Activated naive CD8-positive, alpha-beta T cell (primary cell): ENCODE data around the gene KRTAP1-5.

Experiments
- H3K27ac Mint-ChIP-seq: one replicate; pipeline ENCODE4 v1.8.0; 2021; ENCODE audit warnings: mixed read lengths
- H3K27me3 Mint-ChIP-seq: one replicate; pipeline ENCODE4 v1.8.0; 2021; ENCODE audit warnings: mixed read lengths
- H3K36me3 Mint-ChIP-seq: one replicate; pipeline ENCODE4 v1.8.0; 2021; ENCODE audit warnings: mixed read lengths
- H3K4me1 Mint-ChIP-seq: one replicate; pipeline ENCODE4 v1.8.0; 2021; ENCODE audit warnings: low read depth, mixed read lengths
- H3K4me3 Mint-ChIP-seq: one replicate; pipeline ENCODE4 v1.8.0; 2021; ENCODE audit warnings: mild to moderate bottlenecking, mixed read lengths
- H3K9me3 Mint-ChIP-seq: one replicate; pipeline ENCODE4 v1.8.0; 2021; ENCODE audit warnings: low read depth, mixed read lengths

Gene KRTAP1-5

DNA sequence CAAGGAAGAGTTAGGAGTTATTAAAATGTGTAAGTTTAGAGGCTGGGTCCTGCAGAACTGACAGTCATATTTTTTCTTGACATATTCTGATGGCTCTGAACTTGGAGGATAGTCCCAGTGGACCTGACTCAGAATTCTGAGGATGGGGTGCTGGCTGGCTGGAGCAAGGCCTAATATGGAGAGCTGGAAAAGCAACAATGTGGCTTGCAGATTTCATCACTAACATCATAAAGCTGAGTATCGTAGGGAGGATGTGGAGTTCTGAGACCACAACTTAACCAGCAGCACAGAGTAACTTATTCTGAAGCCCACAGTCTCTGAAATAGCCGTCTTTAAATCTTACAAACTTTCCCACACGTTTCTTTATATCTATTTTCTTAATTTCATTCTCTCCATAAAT, 2.3 kb downstream of the KRTAP1-5 start:
- Mint-ChIP-seq H3K27me3 (peaks cover 9% of the 10 kb centered on the region), H3K4me1 (peaks cover 11% of the 10 kb centered on the region), H3K36me3 (peaks cover 3% of the 10 kb centered on the region)

DNA sequence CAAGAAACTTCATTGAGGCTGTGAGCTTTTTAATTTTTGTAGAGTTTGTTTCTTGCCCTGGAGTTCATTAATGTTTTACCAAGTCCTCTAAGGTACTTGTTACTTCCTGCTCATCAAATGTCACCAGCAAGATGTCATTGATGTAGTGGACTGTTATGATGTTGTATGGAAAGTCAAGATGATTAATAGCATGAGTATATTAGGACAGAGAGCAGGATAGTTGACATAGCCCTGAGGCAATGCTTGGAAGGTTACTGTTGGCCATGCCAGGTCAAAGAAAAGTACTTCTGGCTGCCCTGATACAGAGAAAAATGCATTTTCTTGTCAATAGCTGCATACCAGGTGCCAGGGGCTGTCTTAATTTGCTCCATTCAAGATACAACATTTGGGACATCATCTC, 6.7 kb downstream of the KRTAP1-5 start:
- Mint-ChIP-seq H3K4me1 (peaks cover 11% of the 10 kb centered on the region), H3K27ac (no peak overlapping the region), H3K36me3 (peaks cover 3% of the 10 kb centered on the region), H3K4me3 (no peak overlapping the region), H3K27me3 (peaks cover 4% of the 10 kb centered on the region), H3K9me3 (no peaks in the 10 kb centered on the region)

More for the DNA sequence above, 2.3 kb downstream of the KRTAP1-5 start:
- Mint-ChIP-seq H3K9me3 (no peaks in the 10 kb centered on the region), H3K27ac (no peak overlapping the region), H3K4me3 (no peak overlapping the region)

DNA sequence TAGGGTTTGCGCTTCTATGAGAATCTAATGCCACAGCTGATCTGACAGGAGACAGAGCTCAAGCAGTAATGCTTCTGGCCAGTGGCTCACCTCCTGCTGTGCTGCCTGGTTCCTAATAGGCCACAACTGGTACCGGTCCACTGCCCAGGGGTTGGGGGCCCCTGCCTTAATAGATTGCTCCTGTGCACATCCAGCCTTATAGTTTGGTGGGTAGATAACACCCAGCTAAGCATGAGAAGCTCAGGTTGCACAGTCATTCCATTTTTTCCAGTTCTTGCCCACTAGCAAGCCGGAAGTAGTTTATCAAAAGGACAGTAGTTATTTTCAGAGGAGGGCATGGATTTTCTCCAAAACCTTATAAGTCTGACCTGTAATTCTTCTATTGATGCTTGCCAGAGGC, 7.6 kb downstream of the KRTAP1-5 start:
- no peak overlapping the region for H3K27ac Mint-ChIP-seq
- H3K4me3 Mint-ChIP-seq, result no peak overlapping the region
- H3K36me3 Mint-ChIP-seq, result peaks cover 3% of the 10 kb centered on the region
- peaks cover 2% of the 10 kb centered on the region for H3K27me3 Mint-ChIP-seq
- H3K9me3 Mint-ChIP-seq, result no peaks in the 10 kb centered on the region
- H3K4me1 Mint-ChIP-seq, result peaks cover 2% of the 10 kb centered on the region

DNA sequence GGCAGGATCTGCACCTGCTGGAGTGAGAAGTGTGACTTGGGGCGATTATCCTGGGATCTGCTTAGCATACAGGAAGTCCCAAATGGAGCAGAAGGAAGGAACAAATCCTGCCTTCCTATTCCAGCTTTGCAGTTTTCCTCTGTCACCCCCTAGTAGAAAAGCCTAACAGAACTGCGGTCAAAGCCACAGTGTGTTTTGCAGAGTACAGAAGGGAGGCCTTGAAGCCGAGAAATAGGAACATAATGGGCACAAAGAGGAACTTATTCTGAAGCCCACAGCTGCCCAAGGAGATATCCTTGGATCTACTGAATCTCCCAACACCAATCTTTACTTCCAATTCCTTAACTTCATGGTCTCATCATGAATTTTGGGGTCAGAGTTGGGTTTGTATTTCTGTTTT, 8.5 kb downstream of the KRTAP1-5 start:
- H3K4me1 Mint-ChIP-seq, result no peaks in the 10 kb centered on the region
- H3K27ac Mint-ChIP-seq, result no peak overlapping the region
- peaks cover 2% of the 10 kb centered on the region for H3K27me3 Mint-ChIP-seq
- H3K36me3 Mint-ChIP-seq, result peaks cover 3% of the 10 kb centered on the region
- no peak overlapping the region for H3K4me3 Mint-ChIP-seq
- no peaks in the 10 kb centered on the region for H3K9me3 Mint-ChIP-seq

DNA sequence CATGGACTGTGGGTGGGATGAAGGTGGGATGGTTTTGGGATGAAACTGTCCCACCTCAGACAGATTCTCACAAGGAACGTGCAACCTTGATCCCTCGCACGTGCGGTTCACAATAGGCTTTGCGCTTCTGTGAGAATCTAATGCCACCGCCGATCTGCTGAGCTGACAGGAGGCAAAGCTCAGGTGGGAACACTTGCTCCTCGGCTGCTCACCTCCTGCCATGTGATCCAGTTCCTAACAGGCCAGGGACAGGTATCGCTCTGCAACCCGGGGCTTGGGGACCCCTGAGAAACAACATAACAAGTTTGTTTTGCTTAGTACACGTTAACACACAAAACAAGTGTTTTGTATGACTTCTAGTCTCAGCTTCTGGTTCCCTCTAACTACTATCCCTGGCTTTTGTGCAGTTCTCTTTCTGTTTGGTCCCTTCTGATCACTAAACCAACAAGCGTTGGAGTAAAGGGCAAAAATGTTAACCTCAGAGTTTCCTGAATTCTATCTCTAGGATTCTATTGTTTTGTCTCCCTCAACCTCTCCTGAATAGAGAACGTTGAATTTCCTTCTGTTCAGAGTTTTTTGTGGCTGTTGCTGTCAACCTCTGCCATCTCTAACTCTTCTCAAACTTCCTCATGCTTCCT, 10.3 kb downstream of the KRTAP1-5 start:
- Mint-ChIP-seq H3K4me1 (no peaks in the 10 kb centered on the region), H3K4me3 (no peak overlapping the region), H3K36me3 (no peaks in the 10 kb centered on the region), H3K27ac (no peak overlapping the region), H3K27me3 (peaks cover 2% of the 10 kb centered on the region), H3K9me3 (no peaks in the 10 kb centered on the region)

DNA sequence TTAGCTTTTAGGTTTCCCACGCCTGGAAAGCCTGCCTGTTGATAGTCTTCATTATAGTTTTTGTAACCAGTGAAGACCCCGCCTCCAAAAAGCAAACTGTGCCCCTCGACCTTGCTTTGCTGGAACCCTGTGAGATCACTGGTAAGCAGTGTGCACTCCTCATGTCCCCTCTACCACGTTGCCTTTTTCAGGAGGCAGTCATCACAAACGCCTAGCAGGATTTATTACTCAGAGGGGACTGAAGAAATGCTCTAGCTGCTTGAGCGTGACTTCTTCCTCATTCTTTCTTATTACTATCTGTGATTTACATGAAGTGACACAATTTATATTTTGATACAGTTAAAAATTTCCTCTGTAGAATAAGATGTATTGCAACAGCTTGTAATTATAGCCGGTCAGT, 11.6 kb downstream of the KRTAP1-5 start:
- Mint-ChIP-seq H3K36me3 (no peaks in the 10 kb centered on the region), H3K27ac (no peak overlapping the region), H3K4me3 (no peak overlapping the region), H3K27me3 (peaks cover 2% of the 10 kb centered on the region), H3K9me3 (no peaks in the 10 kb centered on the region), H3K4me1 (no peaks in the 10 kb centered on the region)

DNA sequence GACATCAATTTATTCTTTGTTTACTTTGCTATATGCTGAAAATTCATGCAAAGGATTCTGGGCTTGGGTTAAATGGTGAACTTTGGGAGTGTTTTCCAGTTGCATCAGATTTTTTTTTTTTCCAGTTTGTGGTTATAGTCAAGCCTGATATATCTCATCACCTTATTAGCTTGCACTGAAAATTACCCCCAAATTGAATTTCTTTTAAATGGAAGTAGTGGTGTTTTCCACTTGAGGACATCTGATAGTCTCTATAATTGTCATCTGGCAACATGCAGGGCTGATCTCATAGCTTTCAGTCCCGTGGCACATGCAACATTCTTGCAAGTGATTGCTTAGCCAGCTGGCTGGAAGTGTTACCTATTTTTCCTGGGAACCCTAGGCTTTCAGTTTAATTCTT, 13.4 kb downstream of the KRTAP1-5 start:
- H3K9me3 Mint-ChIP-seq, result no peaks in the 10 kb centered on the region
- no peak overlapping the region for H3K27ac Mint-ChIP-seq
- no peaks in the 10 kb centered on the region for H3K4me1 Mint-ChIP-seq
- peaks cover 2% of the 10 kb centered on the region for H3K27me3 Mint-ChIP-seq
- no peak overlapping the region for H3K4me3 Mint-ChIP-seq
- no peaks in the 10 kb centered on the region for H3K36me3 Mint-ChIP-seq

DNA sequence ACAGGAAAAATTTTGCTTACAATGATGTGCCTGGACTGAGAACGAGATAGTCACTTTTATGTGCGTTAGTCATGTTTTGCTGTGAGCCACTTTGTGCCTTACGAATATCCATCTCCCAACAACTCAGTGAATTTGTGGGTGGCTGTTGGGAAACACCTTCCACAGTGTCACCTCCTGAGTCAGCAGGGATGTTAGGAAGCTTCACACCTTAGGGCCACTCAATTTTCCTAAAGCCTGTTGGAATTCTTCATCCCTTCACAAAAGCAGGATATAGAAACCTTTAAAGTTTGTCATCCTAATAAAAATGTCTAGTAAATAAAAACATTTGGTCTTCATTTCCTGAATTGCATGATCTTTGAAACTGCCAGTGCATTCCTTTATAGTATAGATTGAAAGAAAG, 13.8 kb downstream of the KRTAP1-5 start:
- Mint-ChIP-seq H3K27ac (no peak overlapping the region), H3K27me3 (peaks cover 2% of the 10 kb centered on the region), H3K4me3 (no peak overlapping the region), H3K36me3 (no peaks in the 10 kb centered on the region), H3K4me1 (no peaks in the 10 kb centered on the region), H3K9me3 (no peaks in the 10 kb centered on the region)

DNA sequence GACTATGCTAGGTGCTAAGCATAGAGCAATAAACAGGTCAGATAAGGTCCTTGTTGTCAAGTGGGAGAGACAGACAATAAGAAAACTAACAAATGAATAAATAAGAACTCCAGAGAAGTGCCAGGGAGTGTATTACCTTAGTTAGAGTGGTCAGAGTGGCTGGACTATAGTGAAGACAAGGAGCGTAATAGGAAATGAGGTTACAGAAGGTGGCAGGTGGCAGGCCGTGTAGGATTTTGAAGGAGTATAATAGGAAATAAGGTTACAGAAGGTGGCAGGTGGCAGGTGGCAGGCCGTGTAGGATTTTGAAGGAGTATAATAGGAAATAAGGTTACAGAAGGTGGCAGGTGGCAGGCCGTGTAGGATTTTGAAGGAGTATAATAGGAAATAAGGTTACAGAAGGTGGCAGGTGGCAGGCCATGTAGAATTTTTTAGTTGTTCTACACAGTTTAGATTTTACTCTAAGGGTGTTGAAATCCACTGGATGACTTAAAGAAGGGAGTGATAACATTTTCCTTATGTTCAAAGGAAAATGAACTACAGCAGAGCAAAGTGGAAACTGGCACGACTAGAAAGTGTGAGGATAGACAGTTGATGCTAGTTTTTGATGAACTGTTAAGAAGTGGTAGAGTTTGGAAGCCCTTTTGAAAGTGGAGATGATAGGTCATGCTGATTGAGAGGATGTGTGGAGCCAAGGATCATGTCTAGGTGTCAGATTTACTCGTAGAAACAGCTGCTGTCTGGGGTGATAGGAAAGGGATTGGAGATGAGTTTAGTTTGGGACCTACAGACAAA, 14.5 kb downstream of the KRTAP1-5 start:
- no peaks in the 10 kb centered on the region for H3K9me3 Mint-ChIP-seq
- no peak overlapping the region for H3K4me3 Mint-ChIP-seq
- H3K36me3 Mint-ChIP-seq, result no peaks in the 10 kb centered on the region
- H3K27me3 Mint-ChIP-seq, result peaks cover under 1% of the 10 kb centered on the region
- no peaks in the 10 kb centered on the region for H3K4me1 Mint-ChIP-seq
- H3K27ac Mint-ChIP-seq, result no peak overlapping the region

DNA sequence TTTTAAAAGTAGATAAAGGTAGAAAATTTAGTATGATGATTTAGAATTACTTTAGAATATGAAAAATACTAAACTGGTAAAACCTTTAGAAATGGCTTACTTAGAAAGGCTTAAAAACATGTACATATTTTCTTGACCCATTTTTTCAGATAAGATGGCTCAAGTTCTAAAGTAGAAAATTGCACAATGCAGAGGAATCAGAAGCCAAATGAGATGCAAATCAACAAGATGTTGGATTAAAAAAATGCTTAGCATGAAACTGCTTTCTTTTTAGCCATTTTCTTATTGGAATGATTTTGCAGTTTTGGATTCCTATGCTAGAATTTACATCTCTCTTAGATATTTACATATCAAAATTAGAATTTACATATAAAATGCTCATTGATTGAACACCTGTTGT, 16.6 kb downstream of the KRTAP1-5 start:
- no peaks in the 10 kb centered on the region for H3K27me3 Mint-ChIP-seq

DNA sequence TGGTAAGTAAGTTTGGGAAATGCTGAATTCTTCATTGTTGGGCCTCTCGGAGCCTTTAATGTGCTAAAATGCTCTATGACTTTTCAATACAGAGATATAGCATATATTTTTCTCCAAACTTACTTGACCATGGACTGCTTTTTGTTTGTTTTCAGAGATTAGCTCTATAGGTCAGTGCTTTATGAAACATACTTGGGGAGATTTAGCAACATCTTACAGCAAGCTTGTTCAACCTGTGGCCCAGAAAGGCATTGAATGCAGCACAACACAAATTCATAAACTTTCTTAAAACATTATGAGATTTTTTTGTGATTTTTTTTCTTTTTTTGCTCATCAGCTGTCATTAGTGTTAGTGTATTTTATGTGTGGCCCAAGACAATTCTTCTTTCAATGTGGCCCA, 17.1 kb downstream of the KRTAP1-5 start:
- no peaks in the 10 kb centered on the region for H3K27me3 Mint-ChIP-seq
- no peaks in the 10 kb centered on the region for H3K36me3 Mint-ChIP-seq
- no peaks in the 10 kb centered on the region for H3K4me1 Mint-ChIP-seq
- H3K9me3 Mint-ChIP-seq, result no peaks in the 10 kb centered on the region
- H3K27ac Mint-ChIP-seq, result no peak overlapping the region
- no peak overlapping the region for H3K4me3 Mint-ChIP-seq

More for the DNA sequence above, 16.6 kb downstream of the KRTAP1-5 start:
- Mint-ChIP-seq H3K36me3 (no peaks in the 10 kb centered on the region), H3K9me3 (no peaks in the 10 kb centered on the region), H3K4me3 (no peak overlapping the region), H3K27ac (no peak overlapping the region), H3K4me1 (no peaks in the 10 kb centered on the region)

DNA sequence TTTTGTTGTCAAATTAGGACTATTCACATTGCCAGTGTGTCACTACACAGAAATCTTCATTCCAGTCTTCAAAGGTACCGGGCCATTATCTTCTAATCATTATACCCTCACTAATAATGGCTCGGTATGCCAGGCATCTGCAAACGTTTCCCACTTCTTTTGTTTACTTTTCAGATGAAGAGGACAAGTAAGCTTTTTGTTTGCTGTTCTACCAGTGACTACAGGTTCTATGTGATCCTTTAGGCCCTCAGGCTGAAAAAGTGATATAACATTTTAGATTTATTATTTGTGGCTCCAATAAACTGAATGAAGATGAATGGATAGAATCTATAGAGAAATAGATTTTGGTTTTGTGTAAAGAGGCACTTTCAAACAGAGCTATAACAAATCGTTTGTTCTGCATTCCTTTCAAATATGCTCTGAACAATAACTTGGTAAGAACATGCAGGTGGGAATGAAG, 17.7 kb downstream of the KRTAP1-5 start:
- H3K36me3 Mint-ChIP-seq, result no peaks in the 10 kb centered on the region
- H3K9me3 Mint-ChIP-seq, result no peaks in the 10 kb centered on the region
- H3K27me3 Mint-ChIP-seq, result no peaks in the 10 kb centered on the region
- H3K4me3 Mint-ChIP-seq, result no peak overlapping the region
- H3K4me1 Mint-ChIP-seq, result no peaks in the 10 kb centered on the region
- H3K27ac Mint-ChIP-seq, result no peak overlapping the region

DNA sequence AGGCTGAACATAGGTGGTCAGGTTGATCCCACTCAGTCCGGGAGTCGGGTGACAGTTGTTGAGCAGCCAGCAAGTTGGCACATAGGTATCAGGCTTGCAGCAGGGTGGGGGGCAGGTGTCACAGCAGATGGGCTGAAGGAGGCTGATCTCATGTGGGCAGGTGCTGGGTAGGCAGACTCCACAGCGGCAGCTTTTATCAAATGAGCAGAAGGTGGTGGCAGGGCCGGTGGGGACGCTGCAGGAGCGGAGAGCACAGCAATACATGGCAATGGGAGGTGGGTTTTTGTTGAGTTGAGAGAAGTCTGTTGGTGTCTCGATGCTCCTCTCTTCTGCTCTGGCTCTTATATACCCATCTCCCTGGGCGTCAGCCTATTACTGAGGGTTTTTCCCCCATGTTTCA, 18.2 kb downstream of the KRTAP1-5 start, which contains the start of gene KRTAP3-1:
TSS of gene KRTAP3-1 (minus strand) at position 318 of the 400 bp plus-strand sequence. CDS start at position 264, 54 bp downstream.
- Mint-ChIP-seq H3K4me3 (no peak within 1 kb of the TSS), H3K27ac (no peak within 1 kb of the TSS), H3K9me3 (no peaks in the 10 kb centered on the region), H3K4me1 (no peaks in the 10 kb centered on the region), H3K27me3 (peaks cover 1% of the 10 kb centered on the region), H3K36me3 (no peaks in the 10 kb centered on the region)

DNA sequence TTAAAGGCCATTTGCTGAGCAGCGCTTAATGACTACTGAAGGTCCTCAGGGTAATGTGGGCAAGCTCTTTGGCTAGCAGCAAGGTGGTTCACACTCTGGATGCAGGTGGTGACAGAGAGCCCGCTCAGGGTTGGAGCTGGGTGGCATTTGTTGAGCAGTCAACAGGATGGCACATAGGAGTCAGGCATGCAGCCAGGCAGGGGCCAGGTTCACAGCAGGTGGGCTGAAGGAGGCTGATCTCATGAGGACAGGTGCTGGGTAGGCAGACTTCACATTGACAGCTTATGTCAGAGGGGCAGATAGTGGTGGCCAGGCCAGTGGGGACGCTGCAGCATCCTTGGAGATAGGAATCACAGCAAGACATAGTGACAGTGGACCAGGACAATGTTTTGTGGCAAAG, 22.6 kb downstream of the KRTAP1-5 start:
- Mint-ChIP-seq H3K4me3 (no peak overlapping the region), H3K4me1 (no peaks in the 10 kb centered on the region), H3K9me3 (no peaks in the 10 kb centered on the region), H3K36me3 (no peaks in the 10 kb centered on the region), H3K27ac (no peak overlapping the region), H3K27me3 (peaks cover 3% of the 10 kb centered on the region)

DNA sequence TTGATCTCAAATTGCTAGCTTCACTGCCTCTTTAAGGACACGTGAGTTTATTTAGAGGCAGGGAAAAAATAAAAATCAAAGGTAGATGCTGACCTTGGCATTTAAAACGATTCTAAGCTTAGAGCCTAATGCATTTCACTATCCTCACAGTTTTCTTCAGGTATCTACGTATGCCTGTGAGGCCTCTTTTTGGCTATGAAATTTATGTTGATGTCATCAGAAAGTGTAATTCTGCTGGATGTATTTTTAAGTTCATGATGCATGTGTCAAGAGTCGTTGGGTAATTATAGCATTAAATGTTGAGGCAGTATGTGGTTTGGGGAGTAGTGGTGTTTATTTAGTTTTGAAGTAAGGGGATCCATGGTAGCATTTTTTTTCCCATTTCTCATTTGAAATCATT, 23.1 kb downstream of the KRTAP1-5 start:
- Mint-ChIP-seq H3K4me1 (no peaks in the 10 kb centered on the region), H3K9me3 (no peaks in the 10 kb centered on the region), H3K4me3 (no peak overlapping the region), H3K36me3 (no peaks in the 10 kb centered on the region), H3K27me3 (peaks cover 6% of the 10 kb centered on the region), H3K27ac (no peak overlapping the region)
